H1 (cell line): ENCODE measurements around the gene GLB1L3. TPM values are rescaled to one million over a fixed set of nuclear protein-coding genes. Genes with fewer than 3 reads are reported as not detected.

Experiments
- CHD7 ChIP-seq: fragments of 300-600 bp; sonication (generic); IDR thresholded peaks from 2 replicates; pipeline ENCODE4 v1.7.1; 2012; ENCODE audit warnings: low read length, moderate library complexity, mild to moderate bottlenecking, inconsistent platforms; ENCODE audit not compliant: insufficient replicate concordance
- HDAC6 ChIP-seq: IDR thresholded peaks from one replicate; pipeline ENCODE4 v1.7.1; 2012; ENCODE audit warnings: low read depth, mild to moderate bottlenecking, inconsistent platforms, low read length, moderate library complexity
- KDM4A ChIP-seq: IDR thresholded peaks from one replicate; pipeline ENCODE4 v1.7.1; 2012; ENCODE audit warnings: low read depth, mild to moderate bottlenecking, moderate library complexity, low read length, inconsistent platforms; ENCODE audit not compliant: severe bottlenecking
- PHF8 ChIP-seq: fragments of 200-600 bp; sonication (generic); conservative IDR thresholded peaks from 2 replicates; pipeline ENCODE4 v1.7.1; 2012; ENCODE audit warnings: low read depth, mild to moderate bottlenecking, inconsistent platforms, low read length, moderate library complexity
- RAD21 ChIP-seq, 2 experiments: IDR thresholded peaks in 1 of 2; conservative IDR thresholded peaks in 1 of 2; 2 replicates each; pipeline ENCODE4 v1.6.1; 2011; ENCODE audit warnings: low read depth in 2 of 2, low read length in 2 of 2, improper control_type of control experiment in 1 of 2, inconsistent platforms in 1 of 2, mild to moderate bottlenecking in 1 of 2, moderate library complexity in 1 of 2
- SIN3A ChIP-seq, 2 experiments: IDR thresholded peaks in 1 of 2; conservative IDR thresholded peaks in 1 of 2; 2 replicates each; pipeline ENCODE4 v1.6.1; 2011 to 2012; ENCODE audit warnings: low read length in 2 of 2, improper control_type of control experiment in 1 of 2, low read depth in 1 of 2, mild to moderate bottlenecking in 1 of 2
- TCF12 ChIP-seq: IDR thresholded peaks from 2 replicates; pipeline ENCODE4 v1.6.1; 2011; ENCODE audit warnings: low read depth, mild to moderate bottlenecking, low read length
- polyA plus RNA-seq, 7 experiments: library from polyadenylated mRNA; depleted of rRNA in 3 of 7; stranded (reverse) in 5 of 7; unstranded in 2 of 7; fragments of >200 nt in 5 of 7; fragments of 200-250 nt in 2 of 7; gene quantifications; 1 replicate in 5 of 7; 2 replicates in 1 of 7; 4 replicates in 1 of 7; pipeline versions ENCODE4 v1.2.1 to v1.2.3, GENCODE V29; 2011 to 2013; ENCODE audit warnings: missing spikeins in 2 of 7, mixed read lengths in 2 of 7
- total RNA-seq: library from RNA; stranded (reverse); fragmentation: NEBNext Ultra II Directional; extraction: Animal tissue kit (Norgen Biotek cat#: 25700); gene quantifications from 2 replicates; pipeline ENCODE4 v1.2.1, GENCODE V29; 2021

The GLB1L3 gene
- total and polyA plus RNA-seq, 2 of the 8 experiments (the other 6 are each of a cell fraction or from before 2014, with no cell fraction given), result 14.9 to 33.2 TPM

DNA sequence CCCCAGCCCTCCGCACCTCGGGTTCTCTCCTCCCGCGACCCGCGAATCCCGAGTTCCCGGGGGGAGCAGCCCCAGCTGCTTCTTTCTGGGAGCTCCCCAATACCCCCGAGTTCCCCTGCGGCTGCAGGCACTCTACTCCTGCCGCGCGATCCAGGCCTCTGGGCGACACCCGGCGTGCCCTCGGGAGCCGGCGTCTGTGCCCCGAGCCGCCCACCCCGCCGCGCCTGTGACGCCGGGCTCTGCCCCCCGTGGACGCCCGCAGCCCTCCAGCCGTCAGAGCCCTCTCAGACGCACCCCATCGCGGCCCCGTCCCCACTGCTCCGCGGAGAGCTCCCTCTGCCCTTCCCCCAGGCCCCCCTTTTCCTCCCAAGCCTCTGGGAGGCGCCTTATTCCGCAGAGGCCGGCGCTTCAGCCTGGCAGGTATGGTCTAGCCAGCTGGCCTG lies 56.0 kb downstream of the GLB1L3 start (continued):
- TF ChIP-seq PHF8 (no peak), HDAC6 (no peak), SIN3A (conservative IDR thresholded peaks at IDR 0.05 in 1 of 2, IDR thresholded peaks at IDR 0.05 in 1 of 2; ENCODE audit: low read depth in 1 of 2, low read length in 2 of 2) (peak in 1 of 2 experiments; percentile 36; a peak in 1 of 4 replicates), CHD7 (no peak), RAD21 (IDR thresholded peaks at IDR 0.05 in 1 of 2, conservative IDR thresholded peaks at IDR 0.05 in 1 of 2; ENCODE audit: low read depth in 2 of 2, low read length in 2 of 2) (peak; percentile 10 to 34; a peak in 2 of 4 replicates), KDM4A (peak; percentile 95), TCF12 (no peak)
